Measurements from ENCODE around the gene CAMSAP1.

The CAMSAP1 gene

DNA sequence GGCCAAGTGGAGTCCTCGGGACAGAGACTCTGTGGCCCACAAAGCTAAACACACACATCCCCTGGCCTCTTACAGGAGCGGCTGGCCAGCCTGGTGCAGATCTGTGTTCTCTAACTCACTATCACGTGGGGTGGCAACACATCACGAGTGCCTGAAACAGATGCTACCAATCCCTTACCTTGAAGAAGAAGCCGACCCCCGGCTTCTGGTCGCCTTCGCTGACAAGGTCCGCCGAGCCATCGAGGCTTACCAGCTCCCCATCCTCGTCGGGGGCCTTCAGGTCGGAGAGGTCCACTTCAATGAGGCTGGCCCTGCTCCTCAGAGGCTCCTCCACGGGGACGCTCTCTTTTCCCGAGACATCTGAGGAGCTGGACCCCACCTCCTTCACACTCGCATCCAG, 86.7 kb downstream of the CAMSAP1 start:
- Histone ChIP-seq H3K4me1 (ENCODE audit: control insufficient read depth, low read depth, low read length) (no peaks in the 10 kb centered on the region), H3K79me1 (ENCODE audit: low read length) (peaks cover 1% of the 10 kb centered on the region), H3K27me3 (ENCODE audit: insufficient read depth, low read length, poor library complexity) (no peaks in the 10 kb centered on the region), H3K4ac (ENCODE audit: low read depth, low read length) (no peak overlapping the region), H2AK5ac (ENCODE audit: low read length) (no peak overlapping the region), H3K23ac (ENCODE audit: low read length) (no peak overlapping the region), H3K18ac (ENCODE audit: low read length) (no peak overlapping the region), H2BK120ac (ENCODE audit: low read depth, low read length) (no peak overlapping the region), H3K56ac (ENCODE audit: low read length) (no peak overlapping the region), H3K9ac (ENCODE audit: low read length) (no peak overlapping the region), H3K4me3 (ENCODE audit: low read length) (no peak overlapping the region), H3K36me3 (ENCODE audit: control insufficient read depth, insufficient read depth, low read length) (peaks cover 15% of the 10 kb centered on the region), H4K8ac (ENCODE audit: low read depth, low read length) (no peak overlapping the region), H3K27ac (ENCODE audit: low read depth, low read length) (no peak overlapping the region), H2BK5ac (ENCODE audit: low read length) (no peak overlapping the region), H2BK15ac (replicated peaks; ENCODE audit: low read depth) (no peak overlapping the region), H3K4me2 (ENCODE audit: low read length) (no peak overlapping the region), H3K79me2 (ENCODE audit: control insufficient read depth, insufficient read depth, low read length) (peaks cover under 1% of the 10 kb centered on the region), H4K5ac (ENCODE audit: low read length) (no peak overlapping the region)
- DNase-seq, result no peak
- no CpG with 5 or more reads among the region's 18 CpGs for WGBS (ENCODE audit: extremely low coverage, insufficient coverage, low lambda C conversion rate)

DNA sequence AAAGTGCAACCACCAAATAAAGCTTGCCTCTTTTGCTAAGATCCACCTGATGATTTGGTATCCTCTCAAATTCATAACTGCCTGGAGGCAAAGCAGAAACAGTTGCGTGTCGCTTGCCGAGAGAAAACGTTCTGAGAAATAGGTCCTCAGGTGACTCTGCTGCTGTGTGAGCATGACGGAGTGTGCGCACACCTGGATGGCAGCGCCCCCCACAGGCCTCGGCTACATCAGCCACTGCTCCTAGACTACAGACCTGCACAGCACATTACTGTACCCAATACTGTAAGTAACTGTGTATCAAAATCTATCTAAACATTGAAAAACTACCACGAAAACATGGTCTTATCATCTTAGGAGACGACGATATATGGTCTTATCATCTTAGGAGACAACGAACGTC, 87.4 kb downstream of the CAMSAP1 start:
- Histone ChIP-seq H3K79me2 (ENCODE audit: control insufficient read depth, insufficient read depth, low read length) (no peaks in the 10 kb centered on the region), H3K56ac (ENCODE audit: low read length) (no peak overlapping the region), H3K4me2 (ENCODE audit: low read length) (no peak overlapping the region), H4K5ac (ENCODE audit: low read length) (no peak overlapping the region), H3K79me1 (ENCODE audit: low read length) (no peaks in the 10 kb centered on the region), H3K4ac (ENCODE audit: low read depth, low read length) (no peak overlapping the region), H2BK5ac (ENCODE audit: low read length) (no peak overlapping the region), H3K9ac (ENCODE audit: low read length) (no peak overlapping the region), H3K27ac (ENCODE audit: low read depth, low read length) (no peak overlapping the region), H3K4me3 (ENCODE audit: low read length) (no peak overlapping the region), H2BK15ac (replicated peaks; ENCODE audit: low read depth) (no peak overlapping the region), H4K8ac (ENCODE audit: low read depth, low read length) (no peak overlapping the region), H3K18ac (ENCODE audit: low read length) (no peak overlapping the region), H3K4me1 (ENCODE audit: control insufficient read depth, low read depth, low read length) (no peaks in the 10 kb centered on the region), H3K27me3 (ENCODE audit: insufficient read depth, low read length, poor library complexity) (no peaks in the 10 kb centered on the region), H3K23ac (ENCODE audit: low read length) (no peak overlapping the region), H3K36me3 (ENCODE audit: control insufficient read depth, insufficient read depth, low read length) (peaks cover 18% of the 10 kb centered on the region), H2AK5ac (ENCODE audit: low read length) (no peak overlapping the region), H2BK120ac (ENCODE audit: low read depth, low read length) (no peak overlapping the region)
- WGBS (ENCODE audit: extremely low coverage, insufficient coverage, low lambda C conversion rate), result no CpG with 5 or more reads among the region's 13 CpGs
- DNase-seq, result peak; percentile 31

DNA sequence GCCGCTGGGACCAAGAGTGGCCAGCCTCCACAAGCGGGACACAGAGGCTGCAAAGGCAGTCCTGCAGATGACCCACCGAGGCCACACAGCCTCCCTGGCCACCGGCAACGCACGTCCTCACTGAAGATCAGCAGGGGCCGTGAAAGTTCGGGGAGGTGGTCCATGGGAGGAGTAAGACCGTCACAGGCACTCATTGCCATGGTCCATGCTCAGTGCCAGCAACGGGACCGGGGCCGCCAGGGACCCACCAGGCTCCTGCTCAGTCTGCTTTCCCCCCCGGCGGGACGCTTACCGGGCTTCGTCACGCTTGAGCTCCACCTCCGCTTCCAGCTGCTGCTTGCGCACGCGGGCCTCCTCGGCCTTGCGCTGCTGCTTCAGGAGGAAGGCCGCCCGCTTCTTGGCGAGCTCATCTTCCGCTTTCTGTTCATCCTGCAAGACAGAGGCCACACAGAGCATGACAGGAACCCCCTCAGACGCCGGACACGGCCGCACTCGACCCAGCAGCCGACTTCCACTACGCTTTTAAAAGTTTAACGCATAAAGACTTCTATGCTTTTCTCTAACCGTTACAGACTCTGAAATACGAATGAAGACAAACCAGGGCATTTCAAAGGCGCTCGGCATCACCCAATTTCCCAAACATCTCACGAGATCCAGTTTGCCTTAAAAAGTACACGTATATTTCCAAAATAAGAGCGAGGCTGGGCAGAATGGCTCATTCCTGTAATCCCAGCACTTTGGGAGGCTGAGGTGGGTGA, 88.4 kb downstream of the CAMSAP1 start:
- H3K27ac ChIP-seq (ENCODE audit: low read depth, low read length), result no peak overlapping the region
- H3K4me1 ChIP-seq (ENCODE audit: control insufficient read depth, low read depth, low read length), result no peaks in the 10 kb centered on the region
- H3K27me3 ChIP-seq (ENCODE audit: insufficient read depth, low read length, poor library complexity), result no peaks in the 10 kb centered on the region
- DNase-seq, result no peak
- H3K4ac ChIP-seq (ENCODE audit: low read depth, low read length), result no peak overlapping the region
- no peak overlapping the region for H2AK5ac ChIP-seq (ENCODE audit: low read length)
- no peak overlapping the region for H3K18ac ChIP-seq (ENCODE audit: low read length)
- no peak overlapping the region for H2BK120ac ChIP-seq (ENCODE audit: low read depth, low read length)
- no peak overlapping the region for H3K9ac ChIP-seq (ENCODE audit: low read length)
- peaks cover 20% of the 10 kb centered on the region for H3K36me3 ChIP-seq (ENCODE audit: control insufficient read depth, insufficient read depth, low read length)
- H3K79me1 ChIP-seq (ENCODE audit: low read length), result no peaks in the 10 kb centered on the region
- no peak overlapping the region for H4K8ac ChIP-seq (ENCODE audit: low read depth, low read length)
- WGBS (ENCODE audit: extremely low coverage, insufficient coverage, low lambda C conversion rate), result no CpG with 5 or more reads among the region's 43 CpGs
- no peak overlapping the region for H4K5ac ChIP-seq (ENCODE audit: low read length)
- no peaks in the 10 kb centered on the region for H3K79me2 ChIP-seq (ENCODE audit: control insufficient read depth, insufficient read depth, low read length)
- H2BK15ac ChIP-seq (replicated peaks; ENCODE audit: low read depth), result no peak overlapping the region
- no peak overlapping the region for H3K56ac ChIP-seq (ENCODE audit: low read length)
- no peak overlapping the region for H3K23ac ChIP-seq (ENCODE audit: low read length)
- H3K4me3 ChIP-seq (ENCODE audit: low read length), result no peak overlapping the region
- no peak overlapping the region for H2BK5ac ChIP-seq (ENCODE audit: low read length)
- no peak overlapping the region for H3K4me2 ChIP-seq (ENCODE audit: low read length)

DNA sequence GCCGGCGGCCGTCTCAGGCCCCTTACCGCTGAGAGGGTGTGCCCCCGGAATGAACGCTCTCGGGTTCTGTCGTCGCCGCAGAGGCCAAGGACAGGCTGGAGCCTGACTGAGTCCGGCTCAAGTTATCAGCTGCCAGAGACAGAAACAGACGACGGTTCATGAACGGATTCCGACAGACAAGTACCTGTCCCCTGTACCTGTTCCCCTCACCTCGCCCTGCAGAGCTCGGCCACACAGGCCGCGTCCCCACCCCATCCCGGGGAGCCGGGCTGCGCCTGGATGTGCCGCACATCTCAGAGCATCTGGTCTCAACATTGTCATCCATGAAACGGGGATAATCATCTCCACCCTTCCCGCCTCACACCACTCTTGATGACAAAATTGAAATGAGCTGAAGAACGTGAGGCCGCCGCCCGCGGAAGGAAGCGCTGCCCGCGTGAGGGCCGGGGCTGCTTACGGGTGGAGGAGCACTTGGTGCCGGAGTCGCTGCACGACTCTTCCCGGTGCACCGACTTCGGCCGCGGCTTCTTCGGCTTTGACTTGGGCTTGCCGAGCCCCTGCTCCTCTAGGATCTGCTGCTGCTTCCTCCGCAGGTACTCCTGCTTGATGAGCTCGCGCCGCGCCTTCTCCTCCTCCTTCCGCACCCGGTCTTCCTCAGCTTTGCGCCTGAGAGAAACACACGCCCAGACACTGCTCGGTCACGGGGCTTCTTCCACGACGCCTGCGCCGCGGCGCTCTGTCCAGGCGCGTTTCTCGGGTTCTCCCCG, 89.2 kb downstream of the CAMSAP1 start:
- no peak overlapping the region for H3K4ac ChIP-seq (ENCODE audit: low read depth, low read length)
- H3K79me1 ChIP-seq (ENCODE audit: low read length), result no peaks in the 10 kb centered on the region
- H3K4me3 ChIP-seq (ENCODE audit: low read length), result no peak overlapping the region
- WGBS (ENCODE audit: extremely low coverage, insufficient coverage, low lambda C conversion rate), result no CpG with 5 or more reads among the region's 66 CpGs
- no peak overlapping the region for H2AK5ac ChIP-seq (ENCODE audit: low read length)
- DNase-seq, result no peak
- H3K18ac ChIP-seq (ENCODE audit: low read length), result no peak overlapping the region
- no peaks in the 10 kb centered on the region for H3K79me2 ChIP-seq (ENCODE audit: control insufficient read depth, insufficient read depth, low read length)
- H4K5ac ChIP-seq (ENCODE audit: low read length), result no peak overlapping the region
- no peak overlapping the region for H2BK120ac ChIP-seq (ENCODE audit: low read depth, low read length)
- no peak overlapping the region for H2BK5ac ChIP-seq (ENCODE audit: low read length)
- no peak overlapping the region for H3K27ac ChIP-seq (ENCODE audit: low read depth, low read length)
- H2BK15ac ChIP-seq (replicated peaks; ENCODE audit: low read depth), result no peak overlapping the region
- H3K23ac ChIP-seq (ENCODE audit: low read length), result no peak overlapping the region
- no peak overlapping the region for H3K4me2 ChIP-seq (ENCODE audit: low read length)
- H3K27me3 ChIP-seq (ENCODE audit: insufficient read depth, low read length, poor library complexity), result no peaks in the 10 kb centered on the region
- no peak overlapping the region for H3K9ac ChIP-seq (ENCODE audit: low read length)
- no peak overlapping the region for H4K8ac ChIP-seq (ENCODE audit: low read depth, low read length)
- no peak overlapping the region for H3K56ac ChIP-seq (ENCODE audit: low read length)
- no peaks in the 10 kb centered on the region for H3K4me1 ChIP-seq (ENCODE audit: control insufficient read depth, low read depth, low read length)
- H3K36me3 ChIP-seq (ENCODE audit: control insufficient read depth, insufficient read depth, low read length), result peaks cover 16% of the 10 kb centered on the region

DNA sequence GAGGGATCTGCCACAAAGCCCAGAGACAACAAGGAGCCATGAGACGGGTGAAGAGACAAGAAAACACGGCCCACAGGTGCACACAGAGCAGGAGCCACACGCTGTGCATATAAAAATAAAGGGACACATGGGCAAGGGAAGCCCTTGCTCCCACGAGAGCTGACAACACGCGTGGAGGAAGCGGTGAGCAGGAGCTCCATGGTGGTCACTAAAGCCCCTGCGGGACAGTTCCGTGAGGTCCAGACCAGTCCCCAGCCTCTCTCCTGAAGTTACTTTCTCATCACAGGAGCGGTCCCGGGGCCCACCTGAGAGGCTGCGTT, 90.7 kb downstream of the CAMSAP1 start:
- Histone ChIP-seq H3K79me1 (ENCODE audit: low read length) (no peaks in the 10 kb centered on the region), H3K4me1 (ENCODE audit: control insufficient read depth, low read depth, low read length) (no peaks in the 10 kb centered on the region), H3K4me2 (ENCODE audit: low read length) (no peak overlapping the region), H3K9ac (ENCODE audit: low read length) (no peak overlapping the region), H3K36me3 (ENCODE audit: control insufficient read depth, insufficient read depth, low read length) (peaks cover 11% of the 10 kb centered on the region), H3K27me3 (ENCODE audit: insufficient read depth, low read length, poor library complexity) (no peaks in the 10 kb centered on the region), H3K4ac (ENCODE audit: low read depth, low read length) (no peak overlapping the region), H2AK5ac (ENCODE audit: low read length) (no peak overlapping the region), H3K18ac (ENCODE audit: low read length) (no peak overlapping the region), H3K79me2 (ENCODE audit: control insufficient read depth, insufficient read depth, low read length) (no peaks in the 10 kb centered on the region), H4K8ac (ENCODE audit: low read depth, low read length) (no peak overlapping the region), H4K5ac (ENCODE audit: low read length) (no peak overlapping the region), H3K27ac (ENCODE audit: low read depth, low read length) (no peak overlapping the region), H3K56ac (ENCODE audit: low read length) (no peak overlapping the region), H3K4me3 (ENCODE audit: low read length) (no peak overlapping the region), H2BK15ac (replicated peaks; ENCODE audit: low read depth) (no peak overlapping the region), H2BK120ac (ENCODE audit: low read depth, low read length) (no peak overlapping the region), H3K23ac (ENCODE audit: low read length) (no peak overlapping the region), H2BK5ac (ENCODE audit: low read length) (no peak overlapping the region)
- no CpG with 5 or more reads among the region's 12 CpGs for WGBS (ENCODE audit: extremely low coverage, insufficient coverage, low lambda C conversion rate)
- no peak for DNase-seq
